K562 (cell line): Measurements from ENCODE around the gene NAPB. TPM values are rescaled to one million over a fixed set of nuclear protein-coding genes. Genes with fewer than 3 reads are reported as not detected.

ENCODE experiments used
- ATAC-seq: fragments of 200-7000 bp; cut with Tn5 transposase; 3 replicates; pipeline ENCODE4 v1.9.1; 2020; ENCODE audit warnings: moderate library complexity
- BruUV-seq: library from RNA; stranded (reverse); fragments of 400-500 nt; replicated peaks from 2 replicates; lab custom pipeline; 2021; lab: Mats Ljungman, UMichigan
- CTCF ChIA-PET: fragments of 300-600 bp; formaldehyde crosslinking; extraction: SDS; loops from one replicate; lab custom pipeline; 2021; ENCODE audit warnings: low intra/inter-chr PET ratio; lab: Yijun Ruan, JAX
- POLR2A ChIA-PET: fragments of 300-600, 350-650 bp; sonication (Branson Sonifier 250); formaldehyde crosslinking; extraction: SDS; loops from one replicate; lab custom pipeline; 2021; ENCODE audit warnings: antibody characterized with exemption, inconsistent platforms; lab: Yijun Ruan, JAX
- DNase-seq, 4 experiments: peaks; one replicate each; pipeline versions ENCODE4 v3.0.0 to v3.0.0-alpha.2; 2011 to 2018; ENCODE audit warnings: low spot score in 3 of 4, mixed read lengths in 3 of 4; ENCODE audit errors: extremely low read depth in 1 of 4
- FAIRE-seq: peaks from 2 replicates; lab custom pipeline; 2011; peaks lifted over from hg19 to GRCh38; lab: Jason Lieb, UNC
- H2AFZ ChIP-seq: 2 replicates; pipeline ENCODE4 v1.6.0; 2011; ENCODE audit warnings: low read depth, low read length, control low read depth, inconsistent platforms
- H3K27ac ChIP-seq: fragments of 200-600 bp; 3 replicates; pipeline ENCODE4 v1.8.0; 2011; ENCODE audit warnings: low read depth, mild to moderate bottlenecking, control low read depth, inconsistent platforms, low read length, moderate library complexity, mixed read lengths; ENCODE audit errors: extremely low read depth
- H3K27me3 ChIP-seq, 2 experiments: fragments of 300-600 bp in 1 of 2; 2 replicates in 1 of 2; 3 replicates in 1 of 2; pipeline versions ENCODE4 v1.6.0 to v1.8.0; 2011; ENCODE audit warnings: inconsistent platforms in 2 of 2, low read length in 2 of 2, mild to moderate bottlenecking in 1 of 2, mixed read lengths in 1 of 2, moderate library complexity in 1 of 2; ENCODE audit not compliant: control insufficient read depth in 2 of 2, insufficient read depth in 2 of 2
- H3K36me3 ChIP-seq: fragments of 300-600 bp; 3 replicates; pipeline ENCODE4 v1.8.0; 2011; ENCODE audit warnings: mild to moderate bottlenecking, low read length, inconsistent platforms; ENCODE audit not compliant: control insufficient read depth, insufficient read depth
- H3K4me1 ChIP-seq, 2 experiments: fragments of 200-600 bp in 1 of 2; replicated peaks in 1 of 2; 2 replicates in 1 of 2; 3 replicates in 1 of 2; pipeline versions ENCODE4 v1.5.1 to v1.8.0; 2011; ENCODE audit warnings: inconsistent platforms in 2 of 2, low read length in 2 of 2, mild to moderate bottlenecking in 1 of 2, mixed read lengths in 1 of 2, moderate library complexity in 1 of 2; ENCODE audit not compliant: control insufficient read depth in 2 of 2, insufficient read depth in 2 of 2
- H3K4me2 ChIP-seq: 2 replicates; pipeline ENCODE4 v1.6.1; 2011; ENCODE audit warnings: low read length, control low read depth, inconsistent platforms, mixed read lengths; ENCODE audit not compliant: insufficient read depth
- H3K4me3 ChIP-seq: fragments of 200-600 bp; sonication (generic), shearing (Covaris generic); 2 replicates; pipeline ENCODE4 v1.5.1; 2016; ENCODE audit warnings: control low read depth, inconsistent platforms
- H3K79me2 ChIP-seq: fragments of 200-600 bp; 3 replicates; pipeline ENCODE4 v1.8.0; 2011; ENCODE audit warnings: low read length, inconsistent platforms; ENCODE audit not compliant: control insufficient read depth, insufficient read depth
- H3K9ac ChIP-seq, 2 experiments: 2 replicates each; pipeline versions ENCODE4 v1.6.0 to v1.6.1; 2011; ENCODE audit warnings: low read depth in 2 of 2, low read length in 2 of 2, control low read depth in 1 of 2, inconsistent platforms in 1 of 2, mild to moderate bottlenecking in 1 of 2, mixed read lengths in 1 of 2; ENCODE audit not compliant: insufficient read depth in 1 of 2
- H3K9me1 ChIP-seq: one replicate; pipeline ENCODE4 v1.6.0; 2011; ENCODE audit warnings: inconsistent platforms, mild to moderate bottlenecking, low read length, moderate library complexity; ENCODE audit not compliant: control insufficient read depth, insufficient read depth
- H3K9me3 ChIP-seq: replicated peaks from 2 replicates; pipeline ENCODE4 v1.5.1; 2011; ENCODE audit warnings: low read depth, low read length, inconsistent platforms; ENCODE audit not compliant: control insufficient read depth, insufficient read depth
- H4K20me1 ChIP-seq: replicated peaks from 2 replicates; pipeline ENCODE4 v1.6.1; 2011; ENCODE audit warnings: low read length, inconsistent platforms, mixed read lengths; ENCODE audit not compliant: control insufficient read depth, insufficient read depth
- ARID4B ChIP-seq: sonication (generic); formaldehyde crosslinking; IDR thresholded peaks from 2 replicates; pipeline ENCODE4 v1.8.0; 2022; ENCODE audit warnings: mild to moderate bottlenecking, missing genetic modification reagents
- CBFB ChIP-seq: sonication (generic); formaldehyde crosslinking; IDR thresholded peaks from 2 replicates; pipeline ENCODE4 v1.4.0; 2020; ENCODE audit warnings: mild to moderate bottlenecking, missing genetic modification reagents
- CBX1 ChIP-seq: sonication (generic); IDR thresholded peaks from 2 replicates; pipeline ENCODE4 v1.6.1; 2016; ENCODE audit warnings: antibody characterized with exemption, low read depth, mild to moderate bottlenecking
- CREM ChIP-seq: IDR thresholded peaks from 2 replicates; pipeline ENCODE4 v1.6.1; 2014; ENCODE audit warnings: antibody characterized with exemption, low read depth
- ESRRA ChIP-seq: fragments of 450-650 bp; IDR thresholded peaks from 2 replicates; pipeline ENCODE4 v1.6.1; 2014; ENCODE audit warnings: low read depth, mild to moderate bottlenecking, moderate library complexity, borderline replicate concordance
- FOXA1 ChIP-seq: fragments of 450-650 bp; IDR thresholded peaks from 2 replicates; pipeline ENCODE4 v1.6.1; 2016; ENCODE audit warnings: mild to moderate bottlenecking, borderline replicate concordance
- ID3 ChIP-seq, 2 experiments: fragments of 250-450 bp in 1 of 2; fragments of 450-650 bp in 1 of 2; sonication (Bioruptor Pico) in 1 of 2; IDR thresholded peaks; 2 replicates each; pipeline versions ENCODE4 v1.6.1 to v1.8.0; 2016 to 2021; ENCODE audit warnings: mild to moderate bottlenecking in 2 of 2, moderate library complexity in 2 of 2, missing compliant biosample characterization in 1 of 2, missing genetic modification characterization in 1 of 2
- IFI16 ChIP-seq: fragments of 250-450 bp; sonication (Bioruptor Pico); IDR thresholded peaks from 2 replicates; pipeline ENCODE4 v2.1.2; 2022; ENCODE audit warnings: mild to moderate bottlenecking, inconsistent platforms
- ILF3 ChIP-seq: fragments of 450-650 bp; IDR thresholded peaks from 2 replicates; pipeline ENCODE4 v1.6.1; 2018; ENCODE audit warnings: antibody characterized with exemption, mild to moderate bottlenecking, moderate library complexity, borderline replicate concordance
- PML ChIP-seq: IDR thresholded peaks from 2 replicates; pipeline ENCODE4 v1.6.1; 2012; ENCODE audit warnings: low read length, inconsistent platforms
- RBFOX2 ChIP-seq: fragments of 200-400 bp; formaldehyde crosslinking; IDR thresholded peaks from 2 replicates; pipeline ENCODE4 v1.6.1; 2017; ENCODE audit warnings: low read depth, mild to moderate bottlenecking, low read length, moderate library complexity
- TCFL5 ChIP-seq: fragments of 250-450 bp; sonication (Bioruptor Pico); conservative IDR thresholded peaks from 2 replicates; pipeline ENCODE4 v1.6.1; 2021; ENCODE audit warnings: mild to moderate bottlenecking, moderate library complexity, matching md5 sums
- ZNF140 ChIP-seq: fragments of 250-450 bp; sonication (Bioruptor Pico); IDR thresholded peaks from 2 replicates; pipeline ENCODE4 v1.8.0; 2021; ENCODE audit warnings: moderate library complexity, mild to moderate bottlenecking, inconsistent platforms
- ZNF282 ChIP-seq: sonication (generic); formaldehyde crosslinking; IDR thresholded peaks from 2 replicates; pipeline ENCODE4 v1.8.1; 2023; ENCODE audit warnings: missing genetic modification reagents
- WGBS: fragments of 100-300 bp; shearing (Covaris generic); methylation state at CpG from one replicate; pipeline ENCODE4 v1.1.6; 2016; ENCODE audit warnings: low coverage, mixed read lengths; ENCODE audit not compliant: insufficient coverage; ENCODE audit errors: missing lambda C conversion rate; 5-methylcytosine and 5-hydroxymethylcytosine counted together
- in situ Hi-C: fragments of 300-500 bp; cut with MboI; formaldehyde crosslinking; loops from 4 replicates; pipeline ENCODE4 v1.15.0; 2018; ENCODE audit warnings: inconsistent platforms, mixed read lengths
- intact Hi-C: fragments of 100-400 bp; cut with micrococcal nuclease; formaldehyde crosslinking; loops from 2 replicates; pipeline ENCODE4 v1.14.2; 2022
- polyA plus RNA-seq, 8 experiments: library from polyadenylated mRNA; depleted of rRNA in 4 of 8; stranded (reverse) in 5 of 8; unstranded in 3 of 8; fragments of >200 nt; fragmentation: Nextera tagmentation in 2 of 8; fragmentation: Illumina TruSeq in 1 of 8; extraction: Ambion mirVana in 2 of 8; extraction: Trizol in 1 of 8; gene quantifications; 2 replicates each; pipeline versions ENCODE4 v1.2.1 to v1.2.3, GENCODE V29; 2011 to 2014; ENCODE audit warnings: inconsistent platforms in 1 of 8, missing spikeins in 1 of 8
- total RNA-seq, 7 experiments: library from RNA; depleted of rRNA in 6 of 7; stranded (reverse); fragments of >200 nt in 6 of 7; fragmentation: Illumina TruSeq in 2 of 7; extraction: Trizol in 2 of 7; gene quantifications; 2 replicates each; pipeline versions ENCODE4 v1.2.1 to v1.2.3, GENCODE V29; 2011 to 2021; ENCODE audit warnings: low replicate concordance in 1 of 7

Gene NAPB
- total and polyA plus RNA-seq, 9 of the 15 experiments (the other 6 are each of a cell fraction or from before 2014, with no cell fraction given), result 1.4 to 7.7 (median 5.2) TPM

- TF ChIP-seq CBFB (CRISPR knock-in tag) (no peak), ZNF140 (no peak), RBFOX2 (peak; percentile 63), CREM (no peak), IFI16 (CRISPR knock-in tag) (no peak), ZNF282 (no peak), ILF3 (no peak)
These were observed 70.1 kb downstream of the NAPB start (continued) for GRCh38 chr20:23350904-23351838.

GRCh38 chr20:23350196-23350903, 70.9 kb downstream of the NAPB start, which contains the start of gene NXT1:
Gene NXT1 (plus strand): TSS chr20:23350791. CDS start chr20:23354042, 3,251 bp downstream.
- peaks cover 31% of the 10 kb centered on the region; the same call in 2 of the 3 replicates for H3K36me3 ChIP-seq
- peaks cover 9 to 12% of the 10 kb centered on the region in 2 experiments; a peak in 4 of 5 replicates for H3K4me1 ChIP-seq
- peaks cover 44% of the 10 kb centered on the region for H3K79me2 ChIP-seq
- H3K4me3 ChIP-seq, result peak within 1 kb of the TSS; percentile 95
- no peaks in the 10 kb centered on the region for H3K9me1 ChIP-seq
- peak; percentile 79 to 95 (median 86) for DNase-seq
- intact Hi-C loops, result loop anchor here (1.0 kb wide), 1 partner anchor 11 kb away; no protein-coding TSS in a partner anchor
- H3K27ac ChIP-seq, result peak within 1 kb of the TSS; percentile 95
- under 1% methylated on average over 36 of the region's 65 CpGs for WGBS
- H2AFZ ChIP-seq, result peak within 1 kb of the TSS; percentile 92
- CTCF ChIA-PET, result no interaction called here
- in situ Hi-C loops, result no loop called here
- POLR2A ChIA-PET, result interaction anchor here (0.6 to 2.2 kb wide), 19 partner anchors 10 to 649 kb away, joined by 3 to 14 read pairs (median 3); partner anchors contain the start of gene NAPB
- peaks cover 18% of the 10 kb centered on the region for H4K20me1 ChIP-seq
- peak within 1 kb of the TSS; percentile 99 for H3K4me2 ChIP-seq
- BruUV-seq, result TSS peak; percentile 84
- H3K27me3 ChIP-seq, result no peaks in the 10 kb centered on the region
- peak; percentile 96 for FAIRE-seq
- peak within 1 kb of the TSS; percentile 89 to 98 for H3K9ac ChIP-seq
- ATAC-seq, result peak; percentile 97
- H3K9me3 ChIP-seq, result no peaks in the 10 kb centered on the region
- TF ChIP-seq ID3 (CRISPR knock-in tag; IDR thresholded peaks at IDR 0.05) (no peak), ID3 (tag; IDR thresholded peaks at IDR 0.05) (0 out of 2 replicates have a peak, but pooled peaks have one; percentile 19), CBX1 (peak; percentile 25; the same call in 1 of the 2 replicates), ARID4B (CRISPR knock-in tag) (peak; percentile 75), ESRRA (0 out of 2 replicates have a peak, but pooled peaks have one; percentile 21), PML (peak; percentile 37; the same call in 1 of the 2 replicates), TCFL5 (no peak), FOXA1 (no peak)
